ENCODE measurements around the gene C9orf72.

DNA sequence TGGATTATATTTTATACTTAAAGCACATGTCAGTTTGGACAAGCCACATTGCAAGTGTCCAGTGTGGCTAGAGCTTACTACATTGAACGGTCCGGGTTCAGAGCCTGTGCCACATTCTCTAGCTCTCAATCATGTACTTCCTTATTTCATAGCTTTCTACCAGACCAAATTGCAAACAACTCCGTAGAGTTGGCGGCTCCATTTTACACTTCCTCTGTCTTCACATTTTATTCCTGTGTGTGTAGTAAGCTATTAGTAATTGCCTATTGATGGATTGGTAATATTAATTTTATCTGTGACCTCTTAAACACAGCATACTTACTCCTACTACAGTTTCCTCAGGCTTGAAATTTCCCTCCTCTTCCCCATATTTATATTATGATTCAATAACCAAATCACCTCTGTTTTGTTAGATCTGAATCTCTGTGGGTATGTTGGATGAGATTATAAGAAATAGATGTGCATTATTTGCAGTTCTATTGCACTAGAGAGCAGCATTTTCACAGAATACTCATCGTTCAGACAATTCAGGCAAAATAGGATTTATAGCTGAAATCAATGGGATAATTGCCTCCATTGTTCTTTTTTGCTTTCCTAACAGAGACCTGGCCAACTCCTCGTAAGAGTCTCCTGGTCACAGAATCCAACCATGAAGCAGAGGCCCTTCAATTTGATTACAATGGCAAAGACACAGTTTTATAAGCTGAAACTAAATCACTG lies 29.0 kb upstream of the C9orf72 start:
- no peak for TF ChIP-seq REST (IDR thresholded peaks at IDR 0.05; ENCODE audit: unreplicated experiment)
- no peak for TF ChIP-seq CTCF (conservative IDR thresholded peaks at IDR 0.05; ENCODE audit: low read depth in 2 of 2)
- TF ChIP-seq POLR2AphosphoS5 (IDR thresholded peaks at IDR 0.05; ENCODE audit: low read depth), result no peak
- TF ChIP-seq EZH2 (IDR thresholded peaks at IDR 0.05; ENCODE audit: low read depth, unreplicated experiment), result no peak
- TF ChIP-seq EZH2phosphoT487 (IDR thresholded peaks at IDR 0.05; ENCODE audit: unreplicated experiment), result no peak
- no peak for TF ChIP-seq CREB1 (CRISPR knock-in tag; IDR thresholded peaks at IDR 0.05; ENCODE audit: low read depth)
- no peak for TF ChIP-seq ZNF331 (CRISPR knock-in tag; IDR thresholded peaks at IDR 0.05; ENCODE audit: low read depth)
- no peak for TF ChIP-seq JUNB (IDR thresholded peaks at IDR 0.05; ENCODE audit: unreplicated experiment)
- TF ChIP-seq STAT1 (IDR thresholded peaks at IDR 0.05; ENCODE audit: unreplicated experiment), result no peak
- TF ChIP-seq, protein P1, sequence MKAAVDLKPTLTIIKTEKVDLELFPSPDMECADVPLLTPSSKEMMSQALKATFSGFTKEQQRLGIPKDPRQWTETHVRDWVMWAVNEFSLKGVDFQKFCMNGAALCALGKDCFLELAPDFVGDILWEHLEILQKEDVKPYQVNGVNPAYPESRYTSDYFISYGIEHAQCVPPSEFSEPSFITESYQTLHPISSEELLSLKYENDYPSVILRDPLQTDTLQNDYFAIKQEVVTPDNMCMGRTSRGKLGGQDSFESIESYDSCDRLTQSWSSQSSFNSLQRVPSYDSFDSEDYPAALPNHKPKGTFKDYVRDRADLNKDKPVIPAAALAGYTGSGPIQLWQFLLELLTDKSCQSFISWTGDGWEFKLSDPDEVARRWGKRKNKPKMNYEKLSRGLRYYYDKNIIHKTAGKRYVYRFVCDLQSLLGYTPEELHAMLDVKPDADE (IDR thresholded peaks at IDR 0.05), result no peak
- TF ChIP-seq, protein P2, sequence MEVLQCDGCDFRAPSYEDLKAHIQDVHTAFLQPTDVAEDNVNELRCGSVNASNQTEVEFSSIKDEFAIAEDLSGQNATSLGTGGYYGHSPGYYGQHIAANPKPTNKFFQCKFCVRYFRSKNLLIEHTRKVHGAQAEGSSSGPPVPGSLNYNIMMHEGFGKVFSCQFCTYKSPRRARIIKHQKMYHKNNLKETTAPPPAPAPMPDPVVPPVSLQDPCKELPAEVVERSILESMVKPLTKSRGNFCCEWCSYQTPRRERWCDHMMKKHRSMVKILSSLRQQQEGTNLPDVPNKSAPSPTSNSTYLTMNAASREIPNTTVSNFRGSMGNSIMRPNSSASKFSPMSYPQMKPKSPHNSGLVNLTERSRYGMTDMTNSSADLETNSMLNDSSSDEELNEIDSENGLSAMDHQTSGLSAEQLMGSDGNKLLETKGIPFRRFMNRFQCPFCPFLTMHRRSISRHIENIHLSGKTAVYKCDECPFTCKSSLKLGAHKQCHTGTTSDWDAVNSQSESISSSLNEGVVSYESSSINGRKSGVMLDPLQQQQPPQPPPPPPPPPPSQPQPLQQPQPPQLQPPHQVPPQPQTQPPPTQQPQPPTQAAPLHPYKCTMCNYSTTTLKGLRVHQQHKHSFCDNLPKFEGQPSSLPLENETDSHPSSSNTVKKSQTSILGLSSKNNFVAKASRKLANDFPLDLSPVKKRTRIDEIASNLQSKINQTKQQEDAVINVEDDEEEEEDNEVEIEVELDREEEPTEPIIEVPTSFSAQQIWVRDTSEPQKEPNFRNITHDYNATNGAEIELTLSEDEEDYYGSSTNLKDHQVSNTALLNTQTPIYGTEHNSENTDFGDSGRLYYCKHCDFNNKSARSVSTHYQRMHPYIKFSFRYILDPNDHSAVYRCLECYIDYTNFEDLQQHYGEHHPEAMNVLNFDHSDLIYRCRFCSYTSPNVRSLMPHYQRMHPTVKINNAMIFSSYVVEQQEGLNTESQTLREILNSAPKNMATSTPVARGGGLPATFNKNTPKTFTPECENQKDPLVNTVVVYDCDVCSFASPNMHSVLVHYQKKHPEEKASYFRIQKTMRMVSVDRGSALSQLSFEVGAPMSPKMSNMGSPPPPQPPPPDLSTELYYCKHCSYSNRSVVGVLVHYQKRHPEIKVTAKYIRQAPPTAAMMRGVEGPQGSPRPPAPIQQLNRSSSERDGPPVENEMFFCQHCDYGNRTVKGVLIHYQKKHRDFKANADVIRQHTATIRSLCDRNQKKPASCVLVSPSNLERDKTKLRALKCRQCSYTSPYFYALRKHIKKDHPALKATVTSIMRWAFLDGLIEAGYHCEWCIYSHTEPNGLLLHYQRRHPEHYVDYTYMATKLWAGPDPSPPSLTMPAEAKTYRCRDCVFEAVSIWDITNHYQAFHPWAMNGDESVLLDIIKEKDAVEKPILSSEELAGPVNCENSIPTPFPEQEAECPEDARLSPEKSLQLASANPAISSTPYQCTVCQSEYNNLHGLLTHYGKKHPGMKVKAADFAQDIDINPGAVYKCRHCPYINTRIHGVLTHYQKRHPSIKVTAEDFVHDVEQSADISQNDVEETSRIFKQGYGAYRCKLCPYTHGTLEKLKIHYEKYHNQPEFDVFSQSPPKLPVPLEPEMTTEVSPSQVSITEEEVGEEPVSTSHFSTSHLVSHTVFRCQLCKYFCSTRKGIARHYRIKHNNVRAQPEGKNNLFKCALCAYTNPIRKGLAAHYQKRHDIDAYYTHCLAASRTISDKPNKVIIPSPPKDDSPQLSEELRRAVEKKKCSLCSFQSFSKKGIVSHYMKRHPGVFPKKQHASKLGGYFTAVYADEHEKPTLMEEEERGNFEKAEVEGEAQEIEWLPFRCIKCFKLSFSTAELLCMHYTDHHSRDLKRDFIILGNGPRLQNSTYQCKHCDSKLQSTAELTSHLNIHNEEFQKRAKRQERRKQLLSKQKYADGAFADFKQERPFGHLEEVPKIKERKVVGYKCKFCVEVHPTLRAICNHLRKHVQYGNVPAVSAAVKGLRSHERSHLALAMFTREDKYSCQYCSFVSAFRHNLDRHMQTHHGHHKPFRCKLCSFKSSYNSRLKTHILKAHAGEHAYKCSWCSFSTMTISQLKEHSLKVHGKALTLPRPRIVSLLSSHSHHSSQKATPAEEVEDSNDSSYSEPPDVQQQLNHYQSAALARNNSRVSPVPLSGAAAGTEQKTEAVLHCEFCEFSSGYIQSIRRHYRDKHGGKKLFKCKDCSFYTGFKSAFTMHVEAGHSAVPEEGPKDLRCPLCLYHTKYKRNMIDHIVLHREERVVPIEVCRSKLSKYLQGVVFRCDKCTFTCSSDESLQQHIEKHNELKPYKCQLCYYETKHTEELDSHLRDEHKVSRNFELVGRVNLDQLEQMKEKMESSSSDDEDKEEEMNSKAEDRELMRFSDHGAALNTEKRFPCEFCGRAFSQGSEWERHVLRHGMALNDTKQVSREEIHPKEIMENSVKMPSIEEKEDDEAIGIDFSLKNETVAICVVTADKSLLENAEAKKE (CRISPR knock-in tag; IDR thresholded peaks at IDR 0.05), result no peak
- TF ChIP-seq NANOG (IDR thresholded peaks at IDR 0.05; ENCODE audit: borderline replicate concordance), result no peak
- no peak for TF ChIP-seq ZNF114 (CRISPR knock-in tag; IDR thresholded peaks at IDR 0.05)
